ENCODE data around the gene CAND1. TPM values are rescaled to one million over a fixed set of nuclear protein-coding genes. Genes with fewer than 3 reads are reported as not detected.

Gene CAND1
- total RNA-seq, 1 experiment from 2014 or later, result 236 TPM

- no peak overlapping the region for H3K4me3 Mint-ChIP-seq
- H3K27me3 Mint-ChIP-seq (ENCODE audit: low read depth), result no peaks in the 10 kb centered on the region
- H3K4me1 Mint-ChIP-seq, result peaks cover 22% of the 10 kb centered on the region
- no peak for TF ChIP-seq JAZF1 (CRISPR knock-in tag; IDR thresholded peaks at IDR 0.05)
- TF ChIP-seq, protein P1, sequence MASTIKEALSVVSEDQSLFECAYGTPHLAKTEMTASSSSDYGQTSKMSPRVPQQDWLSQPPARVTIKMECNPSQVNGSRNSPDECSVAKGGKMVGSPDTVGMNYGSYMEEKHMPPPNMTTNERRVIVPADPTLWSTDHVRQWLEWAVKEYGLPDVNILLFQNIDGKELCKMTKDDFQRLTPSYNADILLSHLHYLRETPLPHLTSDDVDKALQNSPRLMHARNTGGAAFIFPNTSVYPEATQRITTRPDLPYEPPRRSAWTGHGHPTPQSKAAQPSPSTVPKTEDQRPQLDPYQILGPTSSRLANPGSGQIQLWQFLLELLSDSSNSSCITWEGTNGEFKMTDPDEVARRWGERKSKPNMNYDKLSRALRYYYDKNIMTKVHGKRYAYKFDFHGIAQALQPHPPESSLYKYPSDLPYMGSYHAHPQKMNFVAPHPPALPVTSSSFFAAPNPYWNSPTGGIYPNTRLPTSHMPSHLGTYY (CRISPR knock-in tag; IDR thresholded peaks at IDR 0.05), result no peak
- TF ChIP-seq, protein P2, sequence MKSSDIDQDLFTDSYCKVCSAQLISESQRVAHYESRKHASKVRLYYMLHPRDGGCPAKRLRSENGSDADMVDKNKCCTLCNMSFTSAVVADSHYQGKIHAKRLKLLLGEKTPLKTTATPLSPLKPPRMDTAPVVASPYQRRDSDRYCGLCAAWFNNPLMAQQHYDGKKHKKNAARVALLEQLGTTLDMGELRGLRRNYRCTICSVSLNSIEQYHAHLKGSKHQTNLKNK (CRISPR knock-in tag; IDR thresholded peaks at IDR 0.05), result no peak
- no peak for TF ChIP-seq ZNF232 (CRISPR knock-in tag; IDR thresholded peaks at IDR 0.05)
- no peak for TF ChIP-seq ETV6 (CRISPR knock-in tag; IDR thresholded peaks at IDR 0.05)
- no peak for TF ChIP-seq E2F4 (CRISPR knock-in tag; IDR thresholded peaks at IDR 0.05; ENCODE audit: borderline replicate concordance, low read depth)
- TF ChIP-seq PRRX2 (CRISPR knock-in tag; IDR thresholded peaks at IDR 0.05), result no peak
- no peak for TF ChIP-seq SOX15 (CRISPR knock-in tag; IDR thresholded peaks at IDR 0.05)
- TF ChIP-seq CTCF (IDR thresholded peaks at IDR 0.05), result no peak
- TF ChIP-seq, protein P3, sequence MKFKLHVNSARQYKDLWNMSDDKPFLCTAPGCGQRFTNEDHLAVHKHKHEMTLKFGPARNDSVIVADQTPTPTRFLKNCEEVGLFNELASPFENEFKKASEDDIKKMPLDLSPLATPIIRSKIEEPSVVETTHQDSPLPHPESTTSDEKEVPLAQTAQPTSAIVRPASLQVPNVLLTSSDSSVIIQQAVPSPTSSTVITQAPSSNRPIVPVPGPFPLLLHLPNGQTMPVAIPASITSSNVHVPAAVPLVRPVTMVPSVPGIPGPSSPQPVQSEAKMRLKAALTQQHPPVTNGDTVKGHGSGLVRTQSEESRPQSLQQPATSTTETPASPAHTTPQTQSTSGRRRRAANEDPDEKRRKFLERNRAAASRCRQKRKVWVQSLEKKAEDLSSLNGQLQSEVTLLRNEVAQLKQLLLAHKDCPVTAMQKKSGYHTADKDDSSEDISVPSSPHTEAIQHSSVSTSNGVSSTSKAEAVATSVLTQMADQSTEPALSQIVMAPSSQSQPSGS (CRISPR knock-in tag; IDR thresholded peaks at IDR 0.05; ENCODE audit: borderline replicate concordance, low read depth), result no peak
- H3K36me3 Mint-ChIP-seq, result peaks cover 12% of the 10 kb centered on the region
- ChIA-PET POLR2A (no interaction called here), CTCF (interaction anchor here (1.2 to 6.4 kb wide), 3 partner anchors 56 to 585 kb away, joined by 4 to 84 read pairs (median 29); no protein-coding TSS in a partner anchor)
- no peak for ATAC-seq
- no peak for DNase-seq (ENCODE audit: low spot score)
- H3K27ac Mint-ChIP-seq, result no peak overlapping the region
- H3K9me3 Mint-ChIP-seq, result peaks cover 19% of the 10 kb centered on the region
These were observed 88.4 kb downstream of the CAND1 start for GRCh38 chr12:67357376-67358125.

GRCh38 chr12:67358781-67359338 is 89.7 kb downstream of the CAND1 start:
- TF ChIP-seq ATF1 (CRISPR knock-in tag; IDR thresholded peaks at IDR 0.05) (no peak), TP53 (CRISPR knock-in tag; IDR thresholded peaks at IDR 0.05) (no peak), JUN (CRISPR knock-in tag; IDR thresholded peaks at IDR 0.05) (no peak), ZNF671 (CRISPR knock-in tag; IDR thresholded peaks at IDR 0.05) (no peak), RORB (CRISPR knock-in tag; IDR thresholded peaks at IDR 0.05) (no peak), ZNF512 (CRISPR knock-in tag; IDR thresholded peaks at IDR 0.05; ENCODE audit: borderline replicate concordance) (no peak), ETV6 (CRISPR knock-in tag; IDR thresholded peaks at IDR 0.05) (no peak)
- Mint-ChIP-seq H3K9me3 (peaks cover 32% of the 10 kb centered on the region), H3K4me3 (no peak overlapping the region), H3K27me3 (ENCODE audit: low read depth) (no peaks in the 10 kb centered on the region), H3K27ac (no peak overlapping the region), H3K36me3 (peaks cover 23% of the 10 kb centered on the region), H3K4me1 (peaks cover 24% of the 10 kb centered on the region)
- ATAC-seq (peak; percentile 40; the same call in 1 of the 2 replicates), DNase-seq (ENCODE audit: low spot score) (no peak)
- ChIA-PET POLR2A (no interaction called here), CTCF (interaction anchor here (6.4 kb wide), 1 partner anchor 55 kb away, joined by 84 read pairs; no protein-coding TSS in a partner anchor)

Data from WTC11 (cell line).